HFF-Myc (cell line): Measurements from ENCODE around the gene NUDT6.

Experiments
- DNase-seq: peaks from one replicate; pipeline ENCODE4 v3.0.0-alpha.2; 2011; ENCODE audit warnings: low read depth; ENCODE audit errors: extremely low read depth
- H3K4me3 ChIP-seq: replicated peaks from 2 replicates; pipeline ENCODE4 v1.5.1; 2011; ENCODE audit warnings: low read depth, mild to moderate bottlenecking, control low read depth, low read length
- TF ChIP-seq, protein P1 (sequence below): IDR thresholded peaks from 2 replicates; pipeline ENCODE4 v1.5.1; 2012; ENCODE audit warnings: mild to moderate bottlenecking, low read depth, low read length, control low read depth; ENCODE audit errors: missing control alignments

NUDT6 gene

DNA sequence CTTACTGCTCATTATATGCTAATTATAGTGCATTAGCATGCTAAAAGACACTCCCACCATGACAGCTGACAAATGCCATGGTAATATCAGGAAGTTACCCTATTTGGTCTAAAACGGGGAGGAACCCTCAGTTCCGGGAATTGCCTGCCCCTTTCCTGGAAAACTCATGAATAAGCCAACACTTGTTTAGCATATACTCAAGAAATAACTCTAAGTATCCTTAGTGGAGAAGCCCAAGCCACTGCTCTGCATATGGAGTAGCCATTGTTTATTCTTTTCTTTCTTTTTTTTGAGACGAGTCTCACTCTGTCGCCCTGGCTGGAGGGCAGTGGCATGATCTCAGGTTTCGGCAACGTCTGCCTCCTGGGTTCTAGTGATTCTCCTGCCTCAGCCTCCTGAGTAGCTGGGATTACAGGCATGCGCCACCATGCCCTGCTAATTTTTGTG, 15.5 kb downstream of the NUDT6 start:
- H3K4me3 ChIP-seq = no peak overlapping the region
- DNase-seq = no peak
- TF ChIP-seq, protein P1, sequence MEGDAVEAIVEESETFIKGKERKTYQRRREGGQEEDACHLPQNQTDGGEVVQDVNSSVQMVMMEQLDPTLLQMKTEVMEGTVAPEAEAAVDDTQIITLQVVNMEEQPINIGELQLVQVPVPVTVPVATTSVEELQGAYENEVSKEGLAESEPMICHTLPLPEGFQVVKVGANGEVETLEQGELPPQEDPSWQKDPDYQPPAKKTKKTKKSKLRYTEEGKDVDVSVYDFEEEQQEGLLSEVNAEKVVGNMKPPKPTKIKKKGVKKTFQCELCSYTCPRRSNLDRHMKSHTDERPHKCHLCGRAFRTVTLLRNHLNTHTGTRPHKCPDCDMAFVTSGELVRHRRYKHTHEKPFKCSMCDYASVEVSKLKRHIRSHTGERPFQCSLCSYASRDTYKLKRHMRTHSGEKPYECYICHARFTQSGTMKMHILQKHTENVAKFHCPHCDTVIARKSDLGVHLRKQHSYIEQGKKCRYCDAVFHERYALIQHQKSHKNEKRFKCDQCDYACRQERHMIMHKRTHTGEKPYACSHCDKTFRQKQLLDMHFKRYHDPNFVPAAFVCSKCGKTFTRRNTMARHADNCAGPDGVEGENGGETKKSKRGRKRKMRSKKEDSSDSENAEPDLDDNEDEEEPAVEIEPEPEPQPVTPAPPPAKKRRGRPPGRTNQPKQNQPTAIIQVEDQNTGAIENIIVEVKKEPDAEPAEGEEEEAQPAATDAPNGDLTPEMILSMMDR = no peak

DNA sequence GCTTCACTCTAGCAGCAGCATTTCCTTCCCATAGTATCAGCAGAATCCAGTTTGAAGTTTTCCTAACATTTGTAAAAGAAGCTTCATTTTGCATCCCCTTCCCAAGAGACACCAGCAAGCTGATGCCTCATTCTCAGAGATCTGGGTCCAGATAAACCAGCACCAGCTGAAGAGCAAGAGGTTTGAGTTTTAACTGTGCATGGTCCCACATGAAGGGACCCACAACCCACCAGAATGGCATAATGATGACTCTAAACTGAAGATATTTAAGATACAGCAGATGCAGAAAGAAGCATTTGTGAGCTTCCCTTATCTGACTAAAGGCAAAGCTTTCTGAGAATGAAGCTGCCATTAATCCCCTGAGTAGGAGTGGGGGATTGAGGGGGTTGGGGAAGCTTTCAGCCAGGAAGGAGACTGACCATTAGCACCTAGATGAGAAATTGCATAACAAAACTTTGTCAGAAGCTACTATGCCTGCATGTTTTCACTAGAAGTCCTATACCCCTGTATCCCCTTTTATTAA, 18.6 kb downstream of the NUDT6 start:
- no peak overlapping the region for H3K4me3 ChIP-seq
- TF ChIP-seq, protein P1 = no peak
- DNase-seq = no peak

DNA sequence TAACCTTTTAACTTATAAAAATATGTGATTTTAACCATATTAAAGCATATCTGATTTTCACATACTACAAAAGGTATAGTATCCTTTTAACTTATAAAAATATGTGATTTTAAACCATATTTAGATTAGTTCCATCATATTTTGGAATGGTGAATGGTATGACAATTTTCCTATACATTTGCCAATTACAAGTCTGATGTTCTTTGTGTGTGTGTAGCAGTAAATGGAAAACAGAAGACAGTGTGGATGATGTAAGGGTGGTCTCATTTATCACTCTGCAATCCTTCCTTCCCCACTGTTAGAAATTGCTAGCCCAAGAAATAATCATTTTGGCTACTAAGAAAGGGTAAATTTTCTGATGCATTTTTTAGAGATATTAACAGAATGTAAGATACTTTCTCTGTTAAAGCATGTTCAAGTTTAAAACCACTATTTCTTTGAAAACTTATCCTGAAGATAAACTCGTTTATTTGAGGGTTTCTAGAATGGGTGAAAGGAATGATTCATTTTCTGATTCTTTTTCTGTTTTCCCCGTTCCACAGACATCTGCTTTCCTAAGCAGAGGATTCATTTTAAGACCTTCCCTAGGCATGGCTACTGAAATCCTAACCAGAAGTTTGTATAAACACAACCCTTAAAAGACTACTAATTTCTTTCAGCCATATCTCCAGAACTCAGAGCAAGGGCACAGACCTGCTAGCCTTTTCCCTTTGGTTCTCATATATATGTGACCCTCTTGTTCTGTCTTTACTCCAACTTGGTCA, 21.0 kb downstream of the NUDT6 start:
- H3K4me3 ChIP-seq = no peak overlapping the region
- TF ChIP-seq, protein P1 = no peak
- no peak for DNase-seq

DNA sequence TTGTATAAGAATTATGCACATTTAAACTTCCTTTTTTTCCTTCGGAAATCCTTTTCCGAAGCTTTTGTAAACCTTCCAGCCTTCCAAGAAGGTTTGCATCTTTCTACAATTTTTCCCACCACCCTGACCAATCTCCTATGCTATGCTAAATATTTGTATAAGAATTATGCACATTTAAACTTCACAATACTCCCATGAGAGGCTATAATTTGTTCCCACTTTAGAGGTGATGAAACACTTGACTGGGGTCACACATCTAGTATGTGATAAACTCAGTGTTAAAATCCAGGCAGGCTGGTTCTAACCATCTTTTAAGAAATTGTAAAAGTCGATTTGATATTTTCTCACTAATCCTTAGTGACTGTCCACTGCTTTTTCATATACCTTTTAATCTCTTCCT, 22.1 kb downstream of the NUDT6 start:
- DNase-seq = no peak
- TF ChIP-seq, protein P1 = no peak
- no peak overlapping the region for H3K4me3 ChIP-seq

DNA sequence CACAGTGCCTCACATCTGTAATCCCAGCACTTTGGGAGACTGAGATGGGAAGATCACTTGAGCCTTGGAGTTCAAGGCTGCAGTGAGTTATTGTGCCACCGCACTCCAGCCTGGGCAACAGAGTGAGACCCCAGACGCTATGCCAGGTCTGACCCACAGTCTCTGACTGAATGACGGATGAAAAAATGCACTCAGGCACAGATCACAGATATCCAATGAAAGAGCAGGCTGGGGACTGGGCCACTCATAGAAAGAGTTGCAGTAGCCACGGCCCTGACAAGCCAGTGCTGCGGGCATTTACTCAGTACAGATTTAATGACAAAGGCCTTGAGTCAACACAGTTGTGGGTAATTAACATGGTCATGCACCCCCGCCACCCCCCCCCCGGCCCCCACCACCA, 22.7 kb downstream of the NUDT6 start:
- H3K4me3 ChIP-seq = no peak overlapping the region
- DNase-seq = no peak
- TF ChIP-seq, protein P1 = no peak

DNA sequence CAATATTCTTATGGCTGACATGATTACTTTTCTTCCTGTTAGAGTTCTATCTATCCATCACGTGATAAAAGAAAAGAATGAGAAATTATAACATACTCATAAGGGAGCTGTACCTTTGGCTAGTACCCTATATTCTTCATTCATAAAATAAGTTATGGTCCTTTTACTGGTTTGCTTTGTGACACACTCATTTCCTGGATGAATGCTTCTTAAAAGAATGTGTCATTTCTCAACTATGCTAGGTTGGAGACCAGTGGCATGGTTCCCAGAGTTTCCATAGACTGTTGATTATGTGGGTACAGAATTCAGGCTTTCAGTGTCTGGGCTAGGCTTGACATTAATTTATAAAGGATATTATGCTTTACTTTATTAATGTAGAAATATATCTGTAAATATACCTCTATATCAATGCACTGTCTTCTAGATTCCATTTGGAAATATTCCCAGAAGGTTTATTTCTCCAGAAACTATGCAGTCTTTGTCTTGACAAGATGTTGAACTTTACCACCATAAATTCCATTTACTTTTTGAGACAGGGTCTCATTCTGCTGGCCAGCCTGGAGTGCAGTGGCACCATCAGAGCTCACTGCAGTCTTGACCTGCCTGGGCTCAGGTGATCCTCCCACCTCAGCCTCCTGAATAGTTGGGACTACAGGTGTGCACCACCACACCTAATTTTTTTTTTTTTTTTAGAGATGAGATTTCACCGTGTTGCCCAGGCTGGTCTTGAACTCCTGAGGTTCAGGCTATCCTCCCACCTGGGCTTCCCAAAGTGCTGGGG, 23.8 kb downstream of the NUDT6 start:
- TF ChIP-seq, protein P1 = no peak
- H3K4me3 ChIP-seq = no peak overlapping the region
- DNase-seq = peak; percentile 77
